ENCODE measurements around the gene CPA1.
A peak's percentile ranks its signal among the peaks of the same experiment; 100 is the strongest.

The CPA1 gene

GRCh38 chr7:130430841-130431666, 50.8 kb downstream of the CPA1 start:
- DNase-seq, result peak; percentile 55

GRCh38 chr7:130432886-130433285, 52.6 kb downstream of the CPA1 start:
- DNase-seq, result no peak

GRCh38 chr7:130433301-130433700, 53.0 kb downstream of the CPA1 start:
- DNase-seq, result no peak

- peak; percentile 34 for DNase-seq
Measured at GRCh38 chr7:130435311-130435854, 55.1 kb downstream of the CPA1 start.

GRCh38 chr7:130436253-130436652, 56.0 kb downstream of the CPA1 start:
- no peak for DNase-seq

All from inflammatory macrophage treated with lipopolysaccharide for 4 hours (primary cell).